Gastrocnemius medialis (tissue), 4 donors: Measurements from ENCODE around the gene SLC4A2. TPM values are rescaled to one million over a fixed set of nuclear protein-coding genes. Genes with fewer than 3 reads are reported as not detected.

Source experiments
- ATAC-seq, 2 donors: fragments of 150-250 bp; one replicate each; pipeline ENCODE4 v1.9.1; 2016
- DNase-seq, 2 donors: peaks; one replicate each; pipeline ENCODE4 v3.0.0-alpha.2; 2019
- H3K27ac ChIP-seq, 4 donors: fragments of 200-600 bp; sonication (generic); 1 replicate in 1 of 4; 2 replicates in 3 of 4; pipeline ENCODE4 v1.5.1; 2016 to 2018; ENCODE audit warnings: mild to moderate bottlenecking in 2 of 4, moderate library complexity in 1 of 4
- H3K27me3 ChIP-seq, 3 donors: fragments of 200-600 bp; sonication (generic) in 2 of 3; 1 replicate in 1 of 3; 2 replicates in 2 of 3; pipeline versions ENCODE4 v1.5.1 to v1.6.0; 2016 to 2019; ENCODE audit warnings: mild to moderate bottlenecking in 1 of 3, moderate library complexity in 1 of 3
- H3K36me3 ChIP-seq, 2 donors: fragments of 200-600 bp; sonication (generic) in 1 of 2; one replicate each; pipeline ENCODE4 v1.5.1; 2017 to 2018
- H3K4me1 ChIP-seq, 2 donors: fragments of 200-600 bp; sonication (generic) in 1 of 2; one replicate each; pipeline ENCODE4 v1.5.1; 2016 to 2017; ENCODE audit warnings: mild to moderate bottlenecking in 2 of 2
- H3K4me3 ChIP-seq, 4 donors: fragments of 200-600 bp; sonication (generic) in 3 of 4; 1 replicate in 1 of 4; 2 replicates in 3 of 4; pipeline ENCODE4 v1.5.1; 2016 to 2019; ENCODE audit warnings: mild to moderate bottlenecking in 2 of 4
- H3K9me3 ChIP-seq, 3 donors: fragments of 200-600 bp; sonication (generic) in 2 of 3; 1 replicate in 1 of 3; 2 replicates in 2 of 3; pipeline ENCODE4 v1.5.1; 2016 to 2019
- POLR2A ChIP-seq, 2 donors: fragments of 450-650 bp; IDR thresholded peaks; one replicate each; pipeline ENCODE4 v1.6.1; 2017; ENCODE audit warnings: antibody characterized with exemption in 2 of 2, mild to moderate bottlenecking in 2 of 2, moderate library complexity in 2 of 2
- in situ Hi-C, 4 donors: fragments of 200-750 bp; cut with MboI; loops; one replicate each; pipeline versions ENCODE4 v1.15.0 to v1.8.0; 2017; ENCODE audit warnings: low sequenced_read_pairs in 4 of 4
- intact Hi-C: fragments of 100-400 bp; cut with DNase I; formaldehyde crosslinking; loops from one replicate; pipeline ENCODE4 v1.15.1; 2023; ENCODE audit warnings: low total_unique reads
- total RNA-seq, 4 donors: library from RNA; depleted of rRNA; stranded (reverse); fragments of >200 nt; gene quantifications; one replicate each; pipeline versions ENCODE4 v1.1.0 to v1.2.3, GENCODE V29; 2016
- TF ChIP-seq, protein P1 (sequence below), 5 experiments: fragments of 450-650 bp in 3 of 5; fragments of 200-600 bp in 2 of 5; sonication (generic) in 2 of 5; IDR thresholded peaks in 4 of 5; conservative IDR thresholded peaks in 1 of 5; 1 replicate in 4 of 5; 2 replicates in 1 of 5; pipeline ENCODE4 v1.5.1; 2016 to 2019; ENCODE audit warnings: antibody characterized with exemption in 5 of 5, mild to moderate bottlenecking in 3 of 5, moderate library complexity in 3 of 5

The SLC4A2 gene
- total RNA-seq, 4 donors from 2014 or later, result 27.5 to 39.6 (median 33.0) TPM

DNA sequence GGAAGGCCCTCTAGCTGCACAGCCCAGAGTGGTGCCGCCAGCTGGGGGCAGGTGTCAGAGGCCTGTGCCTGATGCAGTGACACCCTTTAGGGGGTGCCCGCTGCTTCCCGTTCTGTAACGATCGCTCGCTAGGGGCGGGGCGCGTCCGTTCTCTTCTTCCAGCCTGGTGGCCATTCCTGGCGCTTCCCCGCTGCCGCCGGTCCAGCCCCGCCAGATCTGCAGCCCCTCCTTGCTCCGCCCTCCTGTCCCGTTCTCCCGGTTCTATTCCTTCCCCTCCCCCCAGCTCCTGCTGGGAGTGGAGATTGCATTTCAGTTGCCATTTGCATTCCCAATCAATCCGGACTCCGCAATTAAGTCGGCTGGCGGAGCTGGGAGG is 66.1 kb downstream of the SLC4A2 start:
- Histone ChIP-seq H3K27ac (no peak overlapping the region), H3K4me1 (peaks cover 4 to 22% of the 10 kb centered on the region in 2 donors), H3K4me3 (peak overlapping the region; percentile 49 to 58 (median 55)), H3K36me3 (peaks cover 0 to 23% of the 10 kb centered on the region in 2 donors), H3K27me3 (no peaks in the 10 kb centered on the region), H3K9me3 (no peaks in the 10 kb centered on the region)
- ATAC-seq (no peak), DNase-seq (no peak)
- in situ Hi-C loops, result loop anchor here in 2 of 4 donors (10.0 kb wide), 1 partner anchor 49 kb away; no protein-coding TSS in a partner anchor
- intact Hi-C loops, result loop anchor here (2.0 kb wide), 1 partner anchor 119 kb away; no protein-coding TSS in a partner anchor
- no peak for TF ChIP-seq POLR2A (IDR thresholded peaks at IDR 0.05)
- TF ChIP-seq, protein P1, sequence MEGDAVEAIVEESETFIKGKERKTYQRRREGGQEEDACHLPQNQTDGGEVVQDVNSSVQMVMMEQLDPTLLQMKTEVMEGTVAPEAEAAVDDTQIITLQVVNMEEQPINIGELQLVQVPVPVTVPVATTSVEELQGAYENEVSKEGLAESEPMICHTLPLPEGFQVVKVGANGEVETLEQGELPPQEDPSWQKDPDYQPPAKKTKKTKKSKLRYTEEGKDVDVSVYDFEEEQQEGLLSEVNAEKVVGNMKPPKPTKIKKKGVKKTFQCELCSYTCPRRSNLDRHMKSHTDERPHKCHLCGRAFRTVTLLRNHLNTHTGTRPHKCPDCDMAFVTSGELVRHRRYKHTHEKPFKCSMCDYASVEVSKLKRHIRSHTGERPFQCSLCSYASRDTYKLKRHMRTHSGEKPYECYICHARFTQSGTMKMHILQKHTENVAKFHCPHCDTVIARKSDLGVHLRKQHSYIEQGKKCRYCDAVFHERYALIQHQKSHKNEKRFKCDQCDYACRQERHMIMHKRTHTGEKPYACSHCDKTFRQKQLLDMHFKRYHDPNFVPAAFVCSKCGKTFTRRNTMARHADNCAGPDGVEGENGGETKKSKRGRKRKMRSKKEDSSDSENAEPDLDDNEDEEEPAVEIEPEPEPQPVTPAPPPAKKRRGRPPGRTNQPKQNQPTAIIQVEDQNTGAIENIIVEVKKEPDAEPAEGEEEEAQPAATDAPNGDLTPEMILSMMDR (IDR thresholded peaks at IDR 0.05 in 4 of 5, conservative IDR thresholded peaks at IDR 0.05 in 1 of 5), result peak in 1 of 5 experiments; percentile 19

DNA sequence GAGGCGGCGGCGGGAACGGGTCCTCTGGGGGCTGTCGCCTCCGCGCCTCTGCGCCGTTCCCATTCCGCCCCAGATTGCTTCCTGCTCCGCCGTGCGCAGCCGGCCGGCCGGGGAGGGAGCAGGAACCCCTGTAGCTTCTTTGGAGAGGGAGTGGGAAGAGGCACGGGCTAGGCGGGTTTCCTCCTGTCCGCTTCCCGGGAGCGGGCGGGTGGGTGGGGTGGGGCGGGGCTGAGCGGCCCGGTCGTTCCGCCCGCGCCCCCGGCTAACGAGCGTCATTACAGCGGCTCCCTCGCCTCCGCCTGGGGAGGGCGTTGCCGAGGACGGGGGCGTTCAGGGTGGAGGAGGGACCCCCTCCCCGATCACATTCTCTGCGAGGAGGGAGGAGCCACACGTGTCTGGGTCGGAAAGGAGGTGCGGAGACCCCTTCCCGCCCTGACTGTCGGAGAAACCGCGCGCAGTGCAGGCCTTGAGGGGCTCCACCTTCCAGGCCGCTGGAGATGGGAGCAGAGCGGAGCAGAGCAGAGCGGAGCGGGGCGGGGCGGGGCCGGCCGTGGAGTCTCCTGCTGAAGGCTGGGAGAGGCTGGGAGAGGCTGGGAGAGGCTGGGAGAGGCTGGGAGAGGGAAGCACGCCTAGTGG is 66.6 kb downstream of the SLC4A2 start:
- H3K27ac ChIP-seq, result no peak overlapping the region
- no peaks in the 10 kb centered on the region for H3K27me3 ChIP-seq
- no peak for DNase-seq
- peaks cover 4 to 22% of the 10 kb centered on the region in 2 donors for H3K4me1 ChIP-seq
- peaks cover 0 to 20% of the 10 kb centered on the region in 2 donors for H3K36me3 ChIP-seq
- no peak for TF ChIP-seq POLR2A (IDR thresholded peaks at IDR 0.05)
- TF ChIP-seq, protein P1 (IDR thresholded peaks at IDR 0.05 in 4 of 5, conservative IDR thresholded peaks at IDR 0.05 in 1 of 5), result no peak
- no peaks in the 10 kb centered on the region for H3K9me3 ChIP-seq
- peak overlapping the region; percentile 49 to 58 (median 55) for H3K4me3 ChIP-seq
- no peak for ATAC-seq
- intact Hi-C loops, result loop anchor here (2.0 kb wide), 1 partner anchor 119 kb away; no protein-coding TSS in a partner anchor
- in situ Hi-C loops, result loop anchor here in 2 of 4 donors (10.0 kb wide), 1 partner anchor 49 kb away; no protein-coding TSS in a partner anchor

Other genes starting within 250 kb of the SLC4A2 start
- gene AOC1, start 207.1 kb upstream of the SLC4A2 start, total RNA-seq, result 1 to 10 TPM in 1 of 4 donors, not detected in 3; 1.6 TPM
- under 1 TPM in 3 of 4 donors, not detected in 1; 0.19 to 1.00 (median 0.46) TPM for gene KCNH2, start 81.3 kb upstream of the SLC4A2 start, total RNA-seq
- 10 to 100 TPM in 1 of 4 donors, 1 to 10 TPM in 3; 1.4 to 10.8 (median 4.2) TPM for gene NOS3, start 68.6 kb upstream of the SLC4A2 start, total RNA-seq
- under 1 TPM in 1 of 4 donors, not detected in 3; 0.31 TPM for gene ATG9B, start 35.1 kb upstream of the SLC4A2 start, total RNA-seq
- gene ABCB8, start 31.1 kb upstream of the SLC4A2 start, total RNA-seq, result 10 to 100 TPM; 10.4 to 25.7 (median 16.2) TPM
- 10 to 100 TPM in 1 of 4 donors, 1 to 10 TPM in 2, under 1 TPM in 1; 0.72 to 11.0 (median 2.5) TPM for gene ASIC3, start 11.1 kb upstream of the SLC4A2 start, total RNA-seq
- gene CDK5, start 1.7 kb upstream of the SLC4A2 start, total RNA-seq, result 10 to 100 TPM in 1 of 4 donors, 1 to 10 TPM in 3; 3.7 to 10.7 (median 5.9) TPM
- gene FASTK, start 21.2 kb downstream of the SLC4A2 start, total RNA-seq, result 100 to 1,000 TPM; 108 to 181 (median 141) TPM
- 100 to 1,000 TPM in 2 of 4 donors, 10 to 100 TPM in 2; 55.5 to 137 (median 97.4) TPM for gene TMUB1, start 23.9 kb downstream of the SLC4A2 start, total RNA-seq
- gene AGAP3, start 26.9 kb downstream of the SLC4A2 start, total RNA-seq, result 10 to 100 TPM; 31.1 to 65.3 (median 36.3) TPM
- under 1 TPM in 1 of 4 donors, not detected in 3; 0.58 TPM for gene GBX1, start 108.1 kb downstream of the SLC4A2 start, total RNA-seq
- 10 to 100 TPM; 17.1 to 24.8 (median 21.6) TPM for gene ASB10, start 127.7 kb downstream of the SLC4A2 start, total RNA-seq
- not detected for gene H2BK1, start 150.9 kb downstream of the SLC4A2 start, total RNA-seq
- gene ABCF2, start 167.6 kb downstream of the SLC4A2 start, total RNA-seq, result 100 to 1,000 TPM in 1 of 4 donors, 10 to 100 TPM in 3; 73.3 to 119 (median 96.3) TPM
- gene CHPF2, start 172.9 kb downstream of the SLC4A2 start, total RNA-seq, result 10 to 100 TPM; 11.1 to 16.1 (median 14.1) TPM
- 100 to 1,000 TPM in 1 of 4 donors, 10 to 100 TPM in 3; 41.8 to 103 (median 75.4) TPM for gene SMARCD3, start 189.1 kb downstream of the SLC4A2 start, total RNA-seq